Stimulated activated CD4-positive, alpha-beta T cell treated with anti-CD3 and anti-CD28 coated beads, Interleukin-15, amount 100 ng/mL, for 1 hour (primary cell): ENCODE results near the gene PSMG3.

Experiments used
- DNase-seq, 2 donors: peaks; one replicate each; pipeline ENCODE4 v3.0.0-alpha.2; 2020; ENCODE audit warnings: low read depth in 1 of 2, low spot score in 1 of 2

The PSMG3 gene

DNA sequence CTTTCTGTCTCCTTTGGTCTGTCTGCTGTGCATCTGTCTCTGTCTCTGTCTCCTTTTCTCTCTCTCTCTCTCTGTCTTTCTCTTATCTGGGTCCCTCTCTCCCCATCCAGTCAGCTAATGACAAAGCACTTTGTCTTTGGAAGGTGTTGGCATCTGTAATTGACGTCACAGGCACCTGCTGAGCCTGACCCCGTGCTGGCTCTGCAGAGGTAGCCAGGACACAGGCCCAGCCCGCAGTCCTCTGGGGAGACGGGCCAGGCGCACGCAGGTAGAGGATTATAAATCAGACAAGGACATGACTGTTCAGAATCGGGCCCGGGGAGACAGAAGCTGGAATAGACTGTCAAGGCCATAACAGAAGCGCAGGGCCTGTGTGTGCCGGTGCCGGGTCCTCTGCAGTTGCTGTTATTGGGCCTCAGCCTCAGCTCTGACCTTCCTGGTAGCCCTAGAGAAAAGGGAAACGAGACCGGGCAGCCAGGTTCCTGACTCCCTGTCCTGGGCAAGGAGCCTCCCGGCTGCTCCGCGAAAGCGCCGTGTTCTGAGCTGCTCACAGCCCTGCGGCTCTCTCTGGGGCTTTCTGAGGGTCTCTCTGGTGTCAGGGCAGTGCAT, 10.7 kb upstream of the PSMG3 start:
- no peak for DNase-seq

DNA sequence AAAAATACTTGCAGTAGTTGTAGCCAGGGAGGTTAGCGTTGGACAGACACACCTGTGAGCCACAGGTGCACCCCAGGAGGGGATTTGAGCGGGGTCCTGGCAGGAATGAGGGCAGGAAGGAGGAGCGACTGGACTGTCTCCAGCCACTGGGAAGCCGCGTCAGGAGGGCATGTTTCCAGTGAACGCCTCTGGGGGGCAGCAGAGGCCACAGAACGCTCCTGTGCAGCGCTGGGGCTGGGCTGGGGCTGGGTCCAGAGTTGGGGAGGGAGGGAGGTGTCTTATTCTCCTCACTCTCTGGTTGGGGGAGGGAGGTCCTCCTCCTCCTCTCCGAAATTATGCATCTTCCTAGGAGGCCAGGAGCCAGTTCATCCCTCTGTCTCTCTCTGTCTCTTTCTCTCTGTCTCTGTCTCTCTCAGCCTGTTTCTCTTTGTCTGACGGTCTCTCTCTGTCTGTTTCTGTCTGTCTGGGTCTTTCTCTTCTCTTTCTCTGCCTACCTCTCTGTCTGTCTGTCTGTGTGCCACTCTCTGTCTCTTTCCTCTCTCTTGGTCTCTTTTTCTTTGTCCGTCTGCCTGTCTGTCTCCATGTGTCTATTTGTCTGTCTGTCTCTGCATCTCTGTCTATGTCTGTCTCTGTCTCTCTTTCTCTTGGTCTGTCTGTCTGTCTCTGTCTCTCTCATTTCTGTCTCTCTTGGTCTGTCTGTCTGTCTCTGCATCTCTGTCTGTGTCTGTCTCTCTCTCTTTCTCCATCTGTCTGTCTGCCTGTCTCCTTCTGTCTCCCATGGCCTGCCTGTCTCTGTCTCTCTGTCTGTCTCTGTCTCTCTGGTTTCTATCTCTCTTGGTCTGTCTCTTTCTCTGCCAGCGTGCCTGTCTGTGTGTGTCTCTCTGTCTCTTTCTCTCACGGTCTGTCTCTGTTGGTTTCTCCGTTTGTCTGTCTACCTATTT, 9.9 kb upstream of the PSMG3 start:
- DNase-seq, result peak; percentile 48 to 63

DNA sequence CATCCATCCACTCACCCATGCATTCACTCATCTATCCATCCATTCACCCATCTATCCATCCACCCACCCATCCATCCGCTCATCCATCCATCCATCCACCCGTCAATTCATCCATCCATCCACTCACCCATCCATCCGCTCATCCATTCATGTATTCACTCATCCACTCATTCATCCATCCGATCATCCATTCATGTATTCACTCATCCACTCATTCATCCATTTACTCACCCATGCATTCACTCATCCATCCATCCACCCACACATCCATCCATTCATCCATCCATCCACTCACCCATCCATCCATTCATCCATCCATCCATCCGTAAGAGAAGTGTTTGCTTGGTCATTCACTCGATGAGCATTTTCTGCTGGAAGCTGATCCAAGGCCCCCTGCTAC, 8.7 kb upstream of the PSMG3 start:
- DNase-seq, result no peak

DNA sequence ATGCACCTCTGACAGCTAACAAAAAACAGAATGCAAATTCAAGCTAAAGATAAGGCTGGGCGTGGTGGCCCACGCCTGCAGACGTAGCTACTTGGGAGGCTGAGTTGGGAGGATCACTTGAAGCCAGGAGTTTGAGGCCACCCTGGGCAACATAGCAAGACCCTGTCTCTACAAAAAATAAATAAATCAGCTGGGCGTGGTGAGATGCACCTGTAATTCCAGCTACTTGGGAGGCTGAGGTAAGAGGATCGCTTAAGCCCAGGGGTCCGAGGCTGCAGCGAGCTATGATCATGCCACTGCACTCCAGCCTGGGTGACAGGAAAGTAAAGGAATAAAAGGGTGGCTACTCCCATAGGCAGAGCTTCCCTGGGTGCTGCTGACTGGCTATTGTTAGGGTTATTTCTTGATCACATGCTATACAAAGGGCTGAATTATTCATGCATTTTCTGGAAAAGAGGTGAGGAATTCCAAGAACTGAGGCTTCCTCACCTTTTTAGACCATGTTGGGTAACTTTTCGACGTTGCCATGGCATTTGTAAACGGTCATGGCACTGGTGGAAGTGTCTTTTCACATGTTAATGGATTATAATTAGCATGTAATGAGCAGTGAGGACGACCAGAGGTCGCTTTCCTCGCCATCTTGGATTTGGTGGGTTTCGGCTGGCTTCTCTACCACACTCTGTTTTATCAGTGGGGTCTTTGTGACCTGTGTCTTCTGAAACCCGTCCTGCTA, 6.9 kb upstream of the PSMG3 start:
- no peak for DNase-seq

DNA sequence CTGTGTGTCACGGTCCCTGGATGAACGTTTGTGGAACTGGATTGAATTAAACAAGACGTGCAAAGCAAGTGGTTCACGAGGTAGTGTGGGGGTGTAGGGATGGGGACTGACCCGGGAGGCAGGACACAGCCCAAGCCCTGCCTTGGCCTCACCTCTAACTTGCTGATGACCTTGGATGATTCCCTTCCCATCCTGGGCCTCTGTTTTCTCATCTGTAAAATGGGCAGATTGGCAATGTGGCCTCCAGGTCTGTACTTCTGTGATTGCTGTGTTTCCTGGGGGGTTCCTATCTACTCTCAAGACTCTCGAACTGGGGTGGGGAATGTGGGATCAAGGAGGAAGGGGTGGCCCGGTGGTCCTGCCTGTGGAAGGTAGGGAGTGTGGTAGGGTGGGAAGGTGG, 6.0 kb upstream of the PSMG3 start:
- no peak for DNase-seq

DNA sequence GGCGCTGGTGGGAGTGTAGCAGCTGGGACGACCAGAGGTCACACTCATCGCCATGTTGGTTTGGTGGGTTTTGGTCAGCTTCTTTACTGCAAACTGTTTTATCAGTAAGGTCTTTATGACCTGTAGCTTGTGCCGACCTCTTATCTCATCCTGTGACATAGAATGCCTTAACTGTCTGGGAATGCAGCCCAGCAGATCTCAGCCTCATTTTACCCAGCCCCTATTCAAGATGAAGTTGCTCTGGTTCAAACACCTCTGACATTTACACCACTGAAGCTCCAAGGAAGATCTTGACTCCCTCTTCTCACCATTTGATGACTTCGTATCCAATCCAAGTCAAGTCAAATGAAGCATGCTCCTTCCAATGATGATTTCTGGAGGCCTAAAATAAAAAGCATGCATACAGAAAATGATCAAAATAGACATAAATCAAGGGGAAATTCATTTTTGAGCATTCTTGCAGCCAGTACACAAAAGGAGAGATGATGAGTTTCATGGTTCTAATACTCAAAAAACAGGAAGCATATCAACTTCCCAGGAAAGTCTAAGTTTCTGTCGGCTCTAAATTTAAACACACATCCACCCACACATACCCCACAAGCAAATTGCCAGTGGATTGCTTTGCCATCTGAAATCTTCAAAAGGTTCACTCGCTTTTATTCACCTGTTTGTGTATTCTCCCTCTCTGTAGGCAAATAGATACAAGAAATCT, 2.4 kb upstream of the PSMG3 start:
- DNase-seq, result no peak

DNA sequence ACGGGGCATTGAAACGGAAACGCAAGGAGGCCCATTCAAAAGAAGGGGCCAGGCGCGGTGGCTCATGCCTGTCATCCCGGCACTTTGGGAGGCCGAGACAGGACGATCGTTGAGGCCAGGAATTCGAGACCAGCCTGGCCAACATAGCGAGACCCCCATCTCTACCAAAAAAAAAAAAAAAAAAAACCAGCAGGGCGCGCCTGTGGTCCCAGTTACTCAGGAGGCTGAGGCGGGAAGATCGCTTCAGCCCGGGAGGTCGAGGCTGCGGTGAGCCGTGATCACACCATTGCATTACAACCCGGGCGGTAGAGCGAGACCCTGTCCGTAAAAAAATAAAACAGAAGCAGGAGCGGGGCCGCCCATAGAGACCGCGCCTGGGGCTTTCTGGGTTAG, 396 bp downstream of the PSMG3 start:
- no peak for DNase-seq

DNA sequence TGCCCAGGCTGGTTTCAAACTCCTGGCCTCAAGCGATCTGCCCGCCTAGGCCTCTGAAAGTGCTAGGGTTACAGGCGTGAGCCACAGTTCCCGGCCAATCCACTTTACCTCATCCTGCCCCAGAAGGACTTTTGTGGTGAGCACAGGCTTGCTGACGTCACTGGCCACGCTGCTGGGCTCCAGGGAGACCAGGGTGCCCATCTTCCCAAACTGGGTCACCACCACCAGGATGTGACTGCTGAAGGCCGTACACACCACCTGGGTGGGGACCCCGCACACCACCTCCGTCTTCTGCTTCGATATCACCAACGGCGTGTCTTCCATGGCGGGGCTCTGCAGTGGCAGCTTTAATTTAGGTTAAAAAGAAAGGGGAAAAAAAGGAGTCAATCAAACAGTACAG, 816 bp downstream of the PSMG3 start:
- DNase-seq, result no peak

DNA sequence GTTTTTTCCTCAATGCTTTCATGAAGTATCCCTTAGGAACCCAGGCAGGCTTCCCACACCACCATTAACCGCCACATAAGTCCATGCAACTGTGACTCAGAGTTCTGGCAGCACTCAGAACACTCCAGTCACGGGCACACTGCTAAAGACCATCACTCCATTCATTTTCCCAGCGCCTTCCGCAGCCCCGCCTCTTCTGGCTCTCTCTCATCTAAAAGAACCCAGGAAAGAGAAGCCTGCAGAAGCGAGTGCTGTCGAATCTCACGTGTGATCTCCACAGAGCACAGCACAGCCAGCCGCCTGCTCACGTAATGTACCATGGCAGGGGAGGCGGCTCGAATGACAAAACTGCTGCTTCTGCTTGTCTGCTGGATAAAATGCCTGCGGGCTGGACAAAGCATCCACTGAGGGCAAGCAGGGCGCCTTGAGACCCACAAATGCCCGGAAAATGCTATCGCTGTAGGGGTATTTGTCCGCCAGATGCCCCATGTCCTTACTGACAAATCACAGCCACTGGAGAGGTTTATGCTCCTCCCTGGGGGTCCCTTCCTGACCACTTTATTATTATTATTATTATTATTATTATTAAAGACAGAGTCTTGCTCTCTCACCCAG, 1.8 kb downstream of the PSMG3 start:
- DNase-seq, result no peak

DNA sequence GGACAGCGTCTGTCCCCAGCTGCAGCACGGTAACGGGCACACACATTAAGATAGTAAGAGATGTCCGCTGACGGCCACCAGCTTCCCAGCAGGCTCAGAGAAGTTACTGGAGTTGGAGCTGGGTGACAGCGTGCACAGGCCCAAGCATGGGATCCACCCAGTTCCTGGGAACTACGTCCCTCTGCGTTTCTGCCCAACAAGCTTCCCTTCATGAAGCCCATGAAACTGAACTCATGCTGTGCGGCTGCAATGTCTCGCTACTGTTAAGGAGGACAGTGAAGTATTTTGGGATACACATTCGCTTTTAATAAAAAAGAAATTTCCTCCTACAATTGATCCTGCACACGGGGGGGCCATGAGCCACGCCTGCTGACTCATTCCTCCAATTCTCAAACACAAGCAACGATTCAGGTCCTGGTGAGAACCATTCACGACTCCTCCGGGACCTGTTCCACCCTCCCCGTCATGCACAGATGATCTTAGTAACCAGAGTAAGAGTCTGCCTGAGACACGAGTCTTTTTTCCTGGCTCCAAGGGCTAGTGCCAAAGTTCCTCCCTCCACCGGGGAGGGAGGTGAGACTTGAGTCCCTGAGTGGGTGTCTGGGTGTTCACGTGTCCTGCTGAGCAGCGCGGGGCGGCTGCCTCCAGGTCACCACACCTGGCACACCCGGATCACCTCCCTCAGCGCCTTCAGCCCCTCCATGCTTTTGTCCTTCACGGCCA, 2.6 kb downstream of the PSMG3 start:
- no peak for DNase-seq

DNA sequence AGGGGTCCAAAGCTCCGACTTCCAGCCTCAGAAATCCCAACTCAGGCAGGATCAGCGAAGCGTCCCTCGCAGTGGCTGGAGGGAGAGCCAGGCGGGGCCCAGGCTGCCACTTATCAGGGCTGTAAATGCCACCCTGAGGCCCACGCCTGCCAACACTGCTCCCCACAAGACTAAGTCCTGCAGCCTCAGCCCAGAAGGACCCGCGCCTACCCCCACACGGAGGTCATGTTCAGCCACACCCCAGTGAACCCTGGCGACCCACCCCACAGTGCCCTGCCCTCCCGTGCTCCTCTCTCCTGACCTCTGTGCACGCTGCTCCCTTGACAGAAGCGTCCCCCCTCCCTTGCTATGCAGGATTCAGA, 3.2 kb downstream of the PSMG3 start:
- DNase-seq, result no peak

DNA sequence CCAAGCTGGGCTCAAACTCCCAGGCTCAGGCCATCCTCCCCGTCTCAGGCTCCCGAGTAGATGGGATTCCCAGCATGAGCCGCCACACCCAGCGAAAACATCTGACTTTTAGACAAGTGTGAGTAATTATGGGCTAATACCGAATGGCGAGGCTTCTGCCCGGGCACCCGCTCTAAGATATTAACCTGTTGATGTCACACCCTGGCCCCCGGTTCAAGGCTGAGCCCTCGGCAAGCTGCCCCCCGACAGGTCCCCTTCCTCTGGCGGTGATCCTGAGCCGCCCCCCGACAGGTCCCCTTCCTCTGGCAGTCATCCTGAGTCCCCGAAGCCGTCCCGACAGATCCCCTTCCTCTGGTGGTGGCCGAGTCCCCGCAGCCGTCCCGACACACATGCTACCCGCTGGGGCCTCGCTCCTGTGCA, 5.2 kb downstream of the PSMG3 start:
- no peak for DNase-seq

DNA sequence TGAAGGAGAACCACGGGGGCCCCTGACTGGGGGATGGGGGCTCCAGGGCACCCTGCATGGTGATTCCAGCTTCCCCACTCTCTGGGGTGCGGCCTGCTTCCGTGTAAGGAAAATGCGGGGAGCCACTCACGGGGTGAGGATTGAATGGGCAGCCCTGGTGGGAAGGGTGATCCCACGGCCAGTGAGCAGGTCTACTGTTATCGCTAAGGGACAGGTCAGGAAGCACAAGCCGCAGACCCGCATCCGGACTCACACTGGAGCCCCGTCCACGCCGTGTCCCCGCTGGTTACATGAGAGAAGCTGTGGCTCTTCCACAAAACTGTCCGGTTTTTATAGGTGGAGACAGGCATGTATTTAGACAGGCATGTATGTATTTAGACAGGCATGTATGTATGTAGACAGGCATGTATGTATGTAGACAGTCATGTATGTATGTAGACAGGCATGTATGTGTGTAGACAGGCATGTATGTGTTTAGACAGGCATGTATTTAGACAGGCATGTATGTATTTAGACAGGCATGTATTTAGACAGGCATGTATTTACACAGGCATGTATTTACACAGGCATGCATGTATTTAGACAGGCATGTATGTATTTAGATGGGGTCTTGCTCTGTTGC, 5.7 kb downstream of the PSMG3 start:
- no peak for DNase-seq

DNA sequence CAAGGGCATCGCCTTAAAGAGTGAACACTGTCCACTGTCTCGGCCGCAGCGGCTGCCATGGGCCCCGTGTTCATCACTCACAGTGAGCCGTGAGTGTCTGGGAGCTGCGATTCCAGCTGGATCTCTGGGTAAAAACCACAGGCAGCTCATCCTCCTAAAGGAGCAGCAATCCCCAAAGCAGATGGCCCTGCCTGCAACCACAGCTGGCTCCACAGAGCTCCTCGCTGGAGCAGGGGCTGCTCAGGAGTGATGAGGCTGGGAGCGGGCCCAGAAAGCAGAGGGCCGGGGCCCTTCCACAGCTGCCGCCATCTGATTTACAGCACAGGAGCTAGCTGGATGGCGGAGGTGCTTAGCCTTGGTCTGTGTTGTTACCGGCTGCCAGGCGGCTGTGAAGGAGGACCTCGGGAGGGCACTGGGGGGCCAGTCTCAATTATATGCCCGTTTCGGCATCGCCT, 7.2 kb downstream of the PSMG3 start:
- no peak for DNase-seq

DNA sequence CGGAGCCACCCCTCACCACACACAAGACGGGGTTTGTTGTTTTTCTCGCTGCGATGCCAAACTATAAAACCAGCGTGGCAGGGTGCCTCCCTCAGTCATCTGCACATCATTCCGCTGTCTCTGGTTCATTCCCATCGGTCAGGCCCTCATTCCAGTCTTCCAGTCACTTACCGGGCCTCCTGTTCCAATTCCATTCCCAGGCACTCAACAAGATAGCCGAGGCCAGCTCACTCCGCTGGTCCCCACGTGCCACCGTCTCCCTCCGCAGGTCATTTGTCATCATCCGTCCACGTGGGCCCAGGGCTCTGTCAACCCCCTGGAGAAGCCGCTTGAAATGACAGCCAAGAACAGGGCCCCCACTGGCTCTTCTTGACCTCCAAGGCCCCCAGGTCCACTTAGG, 7.7 kb downstream of the PSMG3 start:
- no peak for DNase-seq

DNA sequence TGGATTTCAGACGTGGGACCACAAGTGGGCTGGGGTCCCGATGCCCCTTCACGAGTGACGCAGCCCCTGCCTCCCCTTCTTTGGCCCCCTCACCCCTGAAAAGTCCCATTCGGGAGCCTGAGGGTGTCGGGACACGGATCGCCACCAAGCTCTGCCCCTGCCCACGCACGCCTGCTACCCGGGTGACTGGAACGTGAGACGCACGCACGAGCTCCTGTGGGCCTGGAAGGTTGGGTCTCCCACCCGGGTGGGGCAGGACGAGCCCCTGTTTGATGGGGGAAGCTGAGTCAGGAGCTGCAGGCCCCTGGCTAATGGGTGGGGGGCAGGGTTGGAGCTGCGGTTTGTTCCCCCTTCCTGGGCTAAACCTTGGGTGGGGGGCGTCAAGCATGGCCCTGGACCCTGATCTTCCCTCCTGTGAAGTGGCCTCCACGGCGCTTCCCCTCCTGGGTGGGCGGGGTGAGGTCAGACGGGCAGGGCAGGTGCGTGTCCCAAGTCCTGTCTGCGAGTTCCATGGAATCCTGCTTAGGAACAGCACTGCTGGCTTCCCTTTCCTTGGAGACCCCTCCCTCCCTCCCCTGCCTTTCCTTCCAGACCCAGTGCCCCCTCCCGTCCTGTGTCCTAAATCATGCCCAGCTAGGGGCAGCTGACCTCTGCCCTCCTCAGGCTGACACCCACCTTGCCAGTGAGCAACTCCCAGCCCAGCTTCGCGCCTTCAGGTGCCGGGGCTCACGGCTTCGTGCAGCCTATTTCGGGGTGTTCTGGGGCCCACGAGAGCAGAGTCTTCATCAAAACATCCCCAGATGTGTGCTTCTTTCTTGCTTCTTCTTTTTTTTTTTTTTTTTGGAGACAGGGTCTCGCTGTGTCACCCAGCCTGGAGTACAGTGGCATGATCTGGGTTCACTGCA, 8.5 kb downstream of the PSMG3 start:
- no peak for DNase-seq

DNA sequence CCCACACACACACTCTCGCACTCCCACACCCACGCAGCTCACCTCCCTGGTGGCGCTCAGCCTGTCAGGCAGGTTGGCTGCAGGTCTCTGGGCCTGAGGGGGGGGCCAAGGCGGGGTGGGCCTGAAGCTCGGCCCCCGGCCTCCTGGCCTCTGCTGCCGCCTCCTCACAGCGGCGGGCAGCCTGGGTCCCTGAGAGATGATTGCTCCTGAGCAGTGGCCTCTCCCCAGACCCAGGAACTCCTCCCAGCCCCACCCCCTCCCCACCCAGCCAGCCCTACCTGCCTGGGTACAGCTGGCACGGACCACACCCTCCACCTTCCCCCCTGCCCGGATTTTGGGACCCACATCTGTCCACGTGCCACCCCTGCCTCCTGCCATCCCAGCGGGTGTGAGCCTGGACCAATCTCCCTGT, 9.2 kb downstream of the PSMG3 start:
- DNase-seq, result no peak

DNA sequence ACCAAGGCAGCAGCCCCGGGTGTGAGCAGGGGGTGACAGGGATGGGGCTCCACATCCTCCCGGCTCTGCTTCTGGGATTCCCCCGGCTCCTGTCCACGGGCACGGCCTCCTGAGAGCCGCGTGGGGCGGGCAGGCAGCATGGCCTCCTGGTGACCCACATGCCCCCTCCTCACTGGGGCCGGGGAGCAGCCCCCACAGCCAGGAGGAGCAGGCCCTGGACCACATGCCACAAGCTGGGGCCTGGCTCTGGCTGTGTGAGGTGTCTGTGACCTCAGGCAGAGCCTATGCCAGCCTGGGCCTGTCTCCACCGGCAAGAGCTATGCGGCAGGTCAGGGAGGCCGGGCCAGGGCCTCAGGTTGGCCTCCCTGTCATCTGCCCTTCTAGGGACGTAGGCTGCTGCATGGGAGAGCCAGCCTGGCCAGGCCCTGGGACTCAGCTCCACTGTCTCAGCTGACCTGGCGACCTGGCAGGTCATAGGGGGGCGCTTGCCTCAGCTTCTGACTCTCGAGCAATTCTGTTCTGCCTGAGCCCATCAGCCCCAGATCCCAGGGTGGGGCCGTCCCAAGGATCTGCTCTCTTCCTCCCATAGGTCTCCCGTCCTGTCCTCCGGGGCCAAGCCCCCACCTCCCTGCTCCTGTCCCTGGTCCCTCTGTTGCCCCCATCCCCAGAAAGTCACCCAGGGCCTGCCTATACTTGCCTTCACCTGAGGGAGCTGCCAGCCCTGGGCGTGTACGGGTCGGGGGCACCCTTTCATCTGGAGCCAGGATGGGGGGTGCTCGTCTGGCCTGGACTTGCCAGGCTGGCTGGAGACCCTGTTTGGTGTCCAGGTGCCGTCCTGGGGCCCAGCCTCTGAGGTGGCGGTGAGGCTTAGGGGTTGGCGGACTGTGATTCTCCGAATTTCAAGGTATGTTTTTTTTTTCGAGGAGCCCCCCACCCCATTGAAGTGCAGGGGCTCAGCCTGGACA, 9.9 kb downstream of the PSMG3 start:
- DNase-seq, result no peak
